Measurements from ENCODE around the gene PIP5K1B. TPM values are rescaled to one million over a fixed set of nuclear protein-coding genes. Genes with fewer than 3 reads are reported as not detected.
A peak's percentile ranks its signal among the peaks of the same experiment; 100 is the strongest.

The PIP5K1B gene
- total RNA-seq, 1 experiment from 2014 or later = 5.2 TPM

GRCh38 chr9:68872026-68872501 is 167.0 kb downstream of the PIP5K1B start (continued):
- TF ChIP-seq AFF4 (CRISPR knock-in tag; IDR thresholded peaks at IDR 0.05; ENCODE audit: borderline replicate concordance) = 0 out of 2 replicates have a peak, but pooled peaks have one; percentile 40
- TF ChIP-seq ESRRA (CRISPR knock-in tag; IDR thresholded peaks at IDR 0.05; ENCODE audit: borderline replicate concordance) = no peak
- TF ChIP-seq ZNF219 (CRISPR knock-in tag; IDR thresholded peaks at IDR 0.05; ENCODE audit: borderline replicate concordance) = peak; percentile 78; the same call in 1 of the 2 replicates
- no peak for TF ChIP-seq NR3C1 (CRISPR knock-in tag; conservative IDR thresholded peaks at IDR 0.05; ENCODE audit: low read depth)
- TF ChIP-seq ZNF532 (CRISPR knock-in tag; IDR thresholded peaks at IDR 0.05; ENCODE audit: borderline replicate concordance) = no peak
- TF ChIP-seq CBFB (CRISPR knock-in tag; IDR thresholded peaks at IDR 0.05; ENCODE audit: low read depth) = 0 out of 2 replicates have a peak, but pooled peaks have one; percentile 61
- no peak for TF ChIP-seq EMX1 (CRISPR knock-in tag; IDR thresholded peaks at IDR 0.05)
- peak; percentile 99 for TF ChIP-seq FOXP4 (CRISPR knock-in tag; IDR thresholded peaks at IDR 0.05)
- no peak for TF ChIP-seq ARID4B (CRISPR knock-in tag; IDR thresholded peaks at IDR 0.05; ENCODE audit: borderline replicate concordance)
- no peak for TF ChIP-seq KAT7 (CRISPR knock-in tag; IDR thresholded peaks at IDR 0.05; ENCODE audit: borderline replicate concordance)
- TF ChIP-seq HMGXB4 (CRISPR knock-in tag; IDR thresholded peaks at IDR 0.05) = no peak
- no peak for TF ChIP-seq E2F4 (CRISPR knock-in tag; IDR thresholded peaks at IDR 0.05; ENCODE audit: borderline replicate concordance, low read depth)
- TF ChIP-seq RELA (CRISPR knock-in tag; IDR thresholded peaks at IDR 0.05; ENCODE audit: borderline replicate concordance) = no peak
- TF ChIP-seq STAT6 (CRISPR knock-in tag; conservative IDR thresholded peaks at IDR 0.05; ENCODE audit: low read depth) = no peak
- TF ChIP-seq IRF1 (CRISPR knock-in tag; IDR thresholded peaks at IDR 0.05) = no peak

Measured in WTC11 (cell line).